ENCODE data around the gene ZSWIM5.

DNA sequence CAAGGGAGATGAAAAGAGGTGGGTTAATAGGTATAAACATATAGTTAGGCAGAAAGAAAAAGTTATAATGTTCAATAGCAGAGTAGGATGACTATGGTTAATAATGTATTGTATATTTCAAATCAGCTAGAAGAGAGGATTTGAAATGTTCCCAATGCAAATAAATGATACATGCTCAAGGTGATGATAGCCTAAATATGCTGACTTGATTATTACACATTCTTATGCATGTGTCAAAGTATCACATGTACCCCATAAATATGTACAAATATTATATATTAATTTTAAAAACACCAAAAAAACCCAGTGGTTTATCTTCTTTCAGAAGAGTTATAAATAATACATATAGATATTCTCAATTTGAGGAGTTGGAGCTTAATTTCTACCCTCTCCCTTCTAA is 38.3 kb upstream of the ZSWIM5 start:
- TF ChIP-seq, protein P1, sequence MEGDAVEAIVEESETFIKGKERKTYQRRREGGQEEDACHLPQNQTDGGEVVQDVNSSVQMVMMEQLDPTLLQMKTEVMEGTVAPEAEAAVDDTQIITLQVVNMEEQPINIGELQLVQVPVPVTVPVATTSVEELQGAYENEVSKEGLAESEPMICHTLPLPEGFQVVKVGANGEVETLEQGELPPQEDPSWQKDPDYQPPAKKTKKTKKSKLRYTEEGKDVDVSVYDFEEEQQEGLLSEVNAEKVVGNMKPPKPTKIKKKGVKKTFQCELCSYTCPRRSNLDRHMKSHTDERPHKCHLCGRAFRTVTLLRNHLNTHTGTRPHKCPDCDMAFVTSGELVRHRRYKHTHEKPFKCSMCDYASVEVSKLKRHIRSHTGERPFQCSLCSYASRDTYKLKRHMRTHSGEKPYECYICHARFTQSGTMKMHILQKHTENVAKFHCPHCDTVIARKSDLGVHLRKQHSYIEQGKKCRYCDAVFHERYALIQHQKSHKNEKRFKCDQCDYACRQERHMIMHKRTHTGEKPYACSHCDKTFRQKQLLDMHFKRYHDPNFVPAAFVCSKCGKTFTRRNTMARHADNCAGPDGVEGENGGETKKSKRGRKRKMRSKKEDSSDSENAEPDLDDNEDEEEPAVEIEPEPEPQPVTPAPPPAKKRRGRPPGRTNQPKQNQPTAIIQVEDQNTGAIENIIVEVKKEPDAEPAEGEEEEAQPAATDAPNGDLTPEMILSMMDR (IDR thresholded peaks at IDR 0.05), result no peak
- TF ChIP-seq POLR2A (IDR thresholded peaks at IDR 0.05), result no peak

All from lower leg skin (tissue), 3 donors.